Stimulated activated CD4-positive, alpha-beta T cell treated with anti-CD3 and anti-CD28 coated beads, TNF-alpha, amount 100 ng/mL, for 1 hour (primary cell): Measurements from ENCODE around the gene CTPS2.
"Not testable (repeated sequence)": the region's sequence is repeated elsewhere in the genome, so short reads cannot be mapped to it uniquely, and the experiment has no call there.

Experiments
- DNase-seq, 3 donors: peaks; one replicate each; pipeline ENCODE4 v3.0.0-alpha.2; 2020; ENCODE audit warnings: low read depth in 3 of 3, low spot score in 1 of 3

Gene CTPS2

GRCh38 chrX:16610121-16610621 is 102.3 kb downstream of the CTPS2 start:
- DNase-seq = no peak

GRCh38 chrX:16606142-16606720 is 106.2 kb downstream of the CTPS2 start:
- DNase-seq = no peak

DNA sequence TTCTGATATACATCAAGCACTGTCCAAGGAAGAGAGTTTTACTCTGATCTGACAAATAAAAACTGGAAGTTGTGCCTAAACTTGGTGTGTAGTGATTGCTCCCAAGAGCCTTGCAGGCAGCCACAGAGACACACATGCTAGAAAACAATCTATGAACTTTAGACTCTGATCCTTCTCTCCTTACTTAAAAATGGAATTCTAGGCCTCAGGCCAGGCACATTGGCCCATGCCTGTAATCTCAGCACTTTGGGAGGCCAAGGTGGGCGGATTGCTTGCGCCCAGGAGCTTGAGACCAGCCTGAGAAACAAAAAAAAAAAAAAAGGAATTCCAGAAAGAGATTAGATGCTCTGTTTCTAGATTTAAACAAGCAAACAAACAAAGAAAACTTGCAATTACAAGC is 108.1 kb downstream of the CTPS2 start:
- no peak for DNase-seq

GRCh38 chrX:16603822-16604221 is 108.6 kb downstream of the CTPS2 start:
- DNase-seq = no peak

DNA sequence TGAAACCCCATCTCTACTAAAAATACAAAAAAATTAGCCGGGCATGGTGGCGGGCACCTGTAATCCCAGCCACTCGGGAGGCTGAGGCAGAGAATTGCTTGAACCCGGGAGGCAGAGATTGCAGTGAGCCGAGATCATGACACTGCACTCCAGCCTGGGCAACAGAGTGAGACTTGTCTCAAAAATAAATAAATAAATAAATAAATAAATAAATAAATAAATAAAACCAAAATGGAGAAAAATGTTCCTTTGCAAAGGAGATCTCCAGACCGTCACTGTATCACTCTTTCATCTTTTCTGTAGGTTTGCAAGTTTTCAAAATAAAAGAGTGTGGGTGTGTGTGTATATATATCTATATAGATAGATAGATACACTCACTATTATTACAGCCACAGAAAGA is 109.2 kb downstream of the CTPS2 start:
- DNase-seq = not testable (repeated sequence)

- no peak for DNase-seq
Observed at GRCh38 chrX:16601885-16602284, 110.6 kb downstream of the CTPS2 start.

DNA sequence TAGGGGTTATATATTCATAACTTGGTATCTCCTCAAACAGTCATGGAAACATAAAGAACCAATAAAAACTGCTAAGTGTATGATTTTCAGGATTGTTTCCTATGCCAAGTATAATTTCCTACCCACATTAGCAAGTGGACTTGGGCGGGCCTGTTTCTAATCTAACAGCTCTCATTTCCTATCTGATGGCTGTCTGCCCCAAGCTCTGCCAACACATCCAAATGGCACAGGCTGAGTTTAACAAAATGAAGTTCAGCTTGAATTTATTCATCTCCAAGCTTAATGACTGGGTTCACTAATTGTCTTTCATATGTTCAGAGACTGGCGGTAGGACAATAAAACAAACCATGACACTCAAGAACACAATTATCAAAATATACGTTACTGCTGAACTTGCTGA is 118.0 kb downstream of the CTPS2 start:
- no peak for DNase-seq

DNA sequence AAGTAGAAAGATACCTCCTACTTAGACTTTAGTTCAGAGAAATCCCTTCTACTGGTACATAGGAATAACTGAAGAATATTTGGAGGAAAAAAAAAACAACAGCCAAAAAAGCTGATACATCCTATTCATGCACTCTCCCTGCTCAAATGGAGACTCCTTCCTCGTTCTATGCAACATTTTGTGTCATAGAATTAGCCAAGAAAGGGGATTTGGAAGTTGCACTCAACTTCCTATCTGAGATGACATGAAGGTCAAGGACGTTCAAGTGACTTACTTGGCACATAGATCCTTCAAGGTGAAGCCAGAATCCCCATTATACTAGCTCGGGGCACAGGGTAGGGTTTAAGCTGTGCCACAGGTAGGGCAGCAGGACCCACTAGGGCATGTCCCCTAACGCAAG is 118.7 kb downstream of the CTPS2 start:
- DNase-seq = no peak

DNA sequence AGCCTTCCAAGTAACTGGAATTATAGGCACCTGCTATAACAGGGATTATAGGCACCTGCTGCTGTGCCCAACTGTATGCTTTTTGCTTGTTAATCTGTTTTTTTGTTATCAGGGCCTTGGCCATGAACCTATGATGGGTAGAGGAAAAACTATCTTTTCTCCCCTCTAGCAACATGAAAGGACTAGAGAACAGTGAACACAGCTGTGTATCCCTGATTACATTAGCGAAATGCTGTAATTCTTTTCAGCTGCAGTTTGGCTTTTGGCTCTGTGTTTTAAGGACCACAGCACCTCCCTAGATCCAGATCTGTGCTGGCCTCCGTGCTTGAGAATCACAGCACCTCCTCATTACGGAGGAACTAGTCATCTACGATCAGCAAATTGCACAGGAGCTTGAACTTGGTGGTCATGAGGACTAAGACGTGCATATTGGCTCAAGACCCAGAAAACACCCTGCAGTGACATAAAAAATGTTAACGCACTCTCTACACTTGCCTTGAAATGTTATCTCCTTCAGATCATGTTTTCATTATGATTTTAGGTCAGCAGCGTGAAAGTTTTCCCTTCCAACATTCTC is 120.2 kb downstream of the CTPS2 start:
- DNase-seq = no peak

DNA sequence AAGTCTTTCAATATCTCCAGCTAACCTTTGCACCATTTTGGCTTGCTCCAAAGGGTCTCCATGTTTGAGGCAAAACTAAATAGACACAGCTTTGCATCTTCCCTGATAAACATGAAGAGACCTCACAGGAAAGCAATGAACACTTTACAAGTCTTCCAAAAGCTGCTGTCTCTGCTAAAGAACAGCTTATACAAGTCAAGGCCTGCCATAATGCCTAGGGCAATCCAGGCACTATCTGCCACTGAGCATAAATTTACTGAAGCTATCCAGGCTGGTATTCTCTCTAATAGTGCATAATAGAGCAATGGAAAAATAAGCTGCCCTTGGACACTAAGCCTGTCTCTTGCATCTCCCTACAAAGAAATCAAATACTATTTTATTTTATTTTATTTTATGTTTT is 122.6 kb downstream of the CTPS2 start:
- DNase-seq = no peak

GRCh38 chrX:16589211-16589610 is 123.3 kb downstream of the CTPS2 start:
- no peak for DNase-seq

- DNase-seq = no peak
Observed at GRCh38 chrX:16588266-16588665, 124.2 kb downstream of the CTPS2 start.

- no peak for DNase-seq
Observed at GRCh38 chrX:16587836-16588235, 124.6 kb downstream of the CTPS2 start.

GRCh38 chrX:16586377-16587112 is 125.9 kb downstream of the CTPS2 start:
- DNase-seq = no peak

- DNase-seq = no peak
Observed at GRCh38 chrX:16585486-16586376, 126.7 kb downstream of the CTPS2 start.

- DNase-seq = not testable (repeated sequence)
Observed at GRCh38 chrX:16580004-16580797, 132.3 kb downstream of the CTPS2 start.

GRCh38 chrX:16579517-16579916 is 133.0 kb downstream of the CTPS2 start:
- DNase-seq = no peak

- DNase-seq = no peak
Observed at GRCh38 chrX:16578218-16578617, 134.3 kb downstream of the CTPS2 start.

DNA sequence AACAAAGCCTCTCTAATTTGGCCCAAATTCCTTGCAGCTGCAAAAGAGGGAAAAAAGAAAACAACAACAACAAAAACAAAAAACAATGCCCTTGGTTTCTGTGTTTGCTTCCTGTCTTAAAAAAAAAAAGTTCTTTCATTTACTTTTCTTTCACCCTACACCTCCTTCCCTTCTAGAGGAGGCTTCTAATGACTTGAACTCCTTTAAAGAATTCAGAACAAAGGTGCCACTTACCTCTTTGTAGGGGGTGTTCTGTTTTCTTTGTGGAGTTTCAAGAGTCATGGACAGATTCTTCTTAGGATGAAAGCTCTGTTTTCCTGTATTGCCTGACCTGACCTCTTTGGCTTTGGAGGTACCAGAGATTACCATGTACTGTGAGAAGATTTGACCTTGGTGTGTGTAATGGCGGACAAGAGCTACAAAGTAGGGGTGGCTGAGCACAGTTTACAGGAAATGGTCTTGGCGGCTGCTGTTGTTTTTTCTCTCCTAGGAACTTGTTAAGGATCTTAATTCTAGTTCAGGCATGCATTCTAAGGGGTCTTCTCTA is 134.9 kb downstream of the CTPS2 start:
- no peak for DNase-seq

DNA sequence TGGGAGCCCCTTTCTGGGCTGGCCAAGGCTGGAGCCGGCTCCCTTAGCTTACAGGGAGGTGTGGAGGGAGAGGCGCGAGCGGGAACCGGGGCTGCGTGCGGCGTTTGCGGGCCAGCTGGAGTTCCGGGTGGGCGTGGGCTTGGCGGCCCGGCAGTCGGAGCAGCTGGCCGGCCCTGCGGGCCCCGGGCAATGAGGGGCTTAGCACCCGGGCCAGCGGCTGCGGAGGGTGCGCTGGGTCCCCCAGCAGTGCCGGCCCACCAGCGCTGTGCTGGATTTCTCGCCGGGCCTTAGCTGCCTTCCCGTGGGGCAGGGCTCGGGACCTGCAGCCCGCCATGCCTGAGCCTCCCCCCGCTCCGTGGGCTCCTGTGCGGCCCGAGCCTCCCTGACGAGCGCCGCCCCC is 137.1 kb downstream of the CTPS2 start:
- DNase-seq = not testable (repeated sequence)
